HUDEP-2 (cell line): ENCODE data around the gene SLC12A8.

Experiments used
- DNase-seq, 76 experiments: peaks; one replicate each; lab custom pipeline; 2025; ENCODE audit not compliant: unreplicated experiment in 76 of 76; lab: John Stamatoyannopoulos, UW

SLC12A8 gene

GRCh38 chr3:125039131-125040100 lies 173.1 kb downstream of the SLC12A8 start:
- no peak for DNase-seq

GRCh38 chr3:125037498-125038150 lies 174.9 kb downstream of the SLC12A8 start:
- no peak for DNase-seq

- no peak for DNase-seq
Observed at GRCh38 chr3:125035217-125035616, 177.3 kb downstream of the SLC12A8 start.

- DNase-seq = no peak
Observed at GRCh38 chr3:125033616-125034015, 178.9 kb downstream of the SLC12A8 start.

GRCh38 chr3:125033135-125033534 lies 179.4 kb downstream of the SLC12A8 start:
- DNase-seq = no peak

GRCh38 chr3:125032683-125033082 lies 179.9 kb downstream of the SLC12A8 start:
- no peak for DNase-seq
